GM19328 (cell line): Measurements from ENCODE around the gene RBM27.
"Not testable (repeated sequence)": the region's sequence is repeated elsewhere in the genome, so short reads cannot be mapped to it uniquely, and the experiment has no call there.

Experiments
- ATAC-seq: cut with Tn5 transposase; IDR thresholded peaks from one replicate; pipeline ENCODE4 v1.9.1; 2021; ENCODE audit warnings: mild to moderate bottlenecking, moderate library complexity; ENCODE audit not compliant: unreplicated experiment

Gene RBM27

GRCh38 chr5:146205499-146206202 lies 2.2 kb downstream of the RBM27 start:
- ATAC-seq: no peak

- no peak for ATAC-seq
Observed at GRCh38 chr5:146206257-146206656, 2.9 kb downstream of the RBM27 start.

- ATAC-seq: no peak
Observed at GRCh38 chr5:146208916-146209522, 5.6 kb downstream of the RBM27 start.

- no peak for ATAC-seq
Observed at GRCh38 chr5:146209714-146210113, 6.3 kb downstream of the RBM27 start.

- ATAC-seq: not testable (repeated sequence)
Observed at GRCh38 chr5:146210810-146211209, 7.4 kb downstream of the RBM27 start.

- no peak for ATAC-seq
Observed at GRCh38 chr5:146213210-146213826, 9.9 kb downstream of the RBM27 start.

GRCh38 chr5:146214881-146215280 lies 11.5 kb downstream of the RBM27 start:
- not testable (repeated sequence) for ATAC-seq

- ATAC-seq: no peak
Observed at GRCh38 chr5:146218168-146218567, 14.8 kb downstream of the RBM27 start.

GRCh38 chr5:146219243-146219642 lies 15.8 kb downstream of the RBM27 start:
- no peak for ATAC-seq

- no peak for ATAC-seq
Observed at GRCh38 chr5:146221234-146221633, 17.8 kb downstream of the RBM27 start.

GRCh38 chr5:146222005-146222404 lies 18.6 kb downstream of the RBM27 start:
- ATAC-seq: no peak

- no peak for ATAC-seq
Observed at GRCh38 chr5:146223179-146223578, 19.8 kb downstream of the RBM27 start.

- ATAC-seq: no peak
Observed at GRCh38 chr5:146229222-146229621, 25.8 kb downstream of the RBM27 start.

GRCh38 chr5:146232223-146232622 lies 28.8 kb downstream of the RBM27 start:
- ATAC-seq: no peak

- no peak for ATAC-seq
Observed at GRCh38 chr5:146233441-146233840, 30.0 kb downstream of the RBM27 start.

GRCh38 chr5:146238973-146239372 lies 35.6 kb downstream of the RBM27 start:
- ATAC-seq: no peak

GRCh38 chr5:146240951-146241350 lies 37.5 kb downstream of the RBM27 start:
- no peak for ATAC-seq

GRCh38 chr5:146243247-146243646 lies 39.8 kb downstream of the RBM27 start:
- ATAC-seq: no peak

GRCh38 chr5:146248561-146248960 lies 45.2 kb downstream of the RBM27 start:
- no peak for ATAC-seq

GRCh38 chr5:146249801-146250200 lies 46.4 kb downstream of the RBM27 start:
- ATAC-seq: no peak
